Activated B cell treated with CpG ODN at 0.5 μM for 24 hours (primary cell): ENCODE results near the gene RCE1. TPM values are rescaled to one million over a fixed set of nuclear protein-coding genes. Genes with fewer than 3 reads are reported as not detected.
"Not testable (repeated sequence)": the region's sequence is repeated elsewhere in the genome, so short reads cannot be mapped to it uniquely, and the experiment has no call there.

Experiments
- ATAC-seq: fragments of 200-7000 bp; cut with Tn5 transposase; one replicate; pipeline ENCODE4 v1.10.0; 2021; ENCODE audit warnings: low read depth, mild to moderate bottlenecking, moderate library complexity
- CTCF ChIA-PET: fragments of 350-600 bp; sonication (Branson Sonifier 250); formaldehyde crosslinking; loops from one replicate; lab custom pipeline; 2021; ENCODE audit warnings: antibody characterized with exemption; lab: Charles Lee
- POLR2A ChIA-PET: fragments of 350-600 bp; sonication (Branson Sonifier 250); formaldehyde crosslinking; loops from one replicate; lab custom pipeline; 2021; ENCODE audit warnings: antibody characterized with exemption; lab: Charles Lee
- DNase-seq: peaks from one replicate; pipeline ENCODE4 v3.0.0; 2022
- H3K27ac Mint-ChIP-seq: one replicate; pipeline ENCODE4 v1.8.0; 2020; ENCODE audit warnings: mixed read lengths
- H3K27me3 Mint-ChIP-seq: one replicate; pipeline ENCODE4 v1.8.0; 2021; ENCODE audit warnings: mixed read lengths
- H3K36me3 Mint-ChIP-seq: one replicate; pipeline ENCODE4 v1.8.0; 2021; ENCODE audit warnings: low read depth, mixed read lengths
- H3K4me1 Mint-ChIP-seq: one replicate; pipeline ENCODE4 v1.8.0; 2021; ENCODE audit warnings: mixed read lengths
- H3K4me3 Mint-ChIP-seq: one replicate; pipeline ENCODE4 v1.8.0; 2020; ENCODE audit warnings: mild to moderate bottlenecking, mixed read lengths
- H3K9me3 Mint-ChIP-seq: one replicate; pipeline ENCODE4 v1.8.0; 2020; ENCODE audit warnings: mixed read lengths
- CTCF ChIP-seq: fragments of 200-600 bp; IDR thresholded peaks from one replicate; pipeline ENCODE4 v1.8.0; 2022; ENCODE audit warnings: antibody characterized with exemption, mild to moderate bottlenecking
- intact Hi-C: fragments of 100-400 bp; cut with micrococcal nuclease; formaldehyde crosslinking; loops from one replicate; pipeline ENCODE4 v1.15.1; 2024
- total RNA-seq: library from RNA; stranded (reverse); gene quantifications from 2 replicates; pipeline ENCODE4 v1.2.3, GENCODE V29; 2022

The RCE1 gene
- total RNA-seq, 1 donor from 2014 or later, result 21.4 TPM

- intact Hi-C loops, result no loop called here
- POLR2A ChIA-PET, result no interaction called here
- DNase-seq (no peak), ATAC-seq (no peak)
- Mint-ChIP-seq H3K27me3 (no peaks in the 10 kb centered on the region), H3K36me3 (peaks cover 26% of the 10 kb centered on the region), H3K27ac (no peak overlapping the region), H3K9me3 (no peaks in the 10 kb centered on the region), H3K4me1 (peaks cover 3% of the 10 kb centered on the region), H3K4me3 (no peak overlapping the region)
- CTCF ChIA-PET, result no interaction called here
- no peak for TF ChIP-seq CTCF
Measured at GRCh38 chr11:66820381-66820780, 22.9 kb upstream of the RCE1 start.

- H3K9me3 Mint-ChIP-seq, result no peaks in the 10 kb centered on the region
- no peak for TF ChIP-seq CTCF
- H3K4me1 Mint-ChIP-seq, result no peaks in the 10 kb centered on the region
- H3K27ac Mint-ChIP-seq, result no peak overlapping the region
- DNase-seq, result no peak
- intact Hi-C loops, result no loop called here
- ChIA-PET POLR2A (interaction anchor here (0.6 kb wide), 1 partner anchor 10 kb away, joined by 3 read pairs; no protein-coding TSS in a partner anchor), CTCF (no interaction called here)
- peaks cover 21% of the 10 kb centered on the region for H3K36me3 Mint-ChIP-seq
- no peaks in the 10 kb centered on the region for H3K27me3 Mint-ChIP-seq
- no peak for ATAC-seq
- no peak overlapping the region for H3K4me3 Mint-ChIP-seq
Measured at GRCh38 chr11:66820901-66821300, 22.3 kb upstream of the RCE1 start.

GRCh38 chr11:66823700-66824099 is 19.5 kb upstream of the RCE1 start:
- TF ChIP-seq CTCF, result no peak
- Mint-ChIP-seq H3K4me3 (no peak overlapping the region), H3K4me1 (no peaks in the 10 kb centered on the region), H3K36me3 (peaks cover 21% of the 10 kb centered on the region), H3K9me3 (no peaks in the 10 kb centered on the region), H3K27ac (no peak overlapping the region), H3K27me3 (no peaks in the 10 kb centered on the region)
- CTCF ChIA-PET, result no interaction called here
- DNase-seq (no peak), ATAC-seq (no peak)
- POLR2A ChIA-PET, result no interaction called here
- intact Hi-C loops, result no loop called here

- H3K9me3 Mint-ChIP-seq, ATAC-seq, intact Hi-C loops, H3K4me1 Mint-ChIP-seq, POLR2A ChIA-PET, DNase-seq, H3K27ac Mint-ChIP-seq, H3K4me3 Mint-ChIP-seq, CTCF ChIA-PET, H3K27me3 Mint-ChIP-seq: not testable (repeated sequence)
- H3K36me3 Mint-ChIP-seq, result peaks cover 21% of the 10 kb centered on the region
Measured at GRCh38 chr11:66824573-66824972, 18.7 kb upstream of the RCE1 start.

- H3K4me3 Mint-ChIP-seq, result no peak overlapping the region
- peak overlapping the region; percentile 78 for H3K27ac Mint-ChIP-seq
- no peaks in the 10 kb centered on the region for H3K27me3 Mint-ChIP-seq
- H3K36me3 Mint-ChIP-seq, result peaks cover 30% of the 10 kb centered on the region
- DNase-seq (no peak), ATAC-seq (no peak)
- TF ChIP-seq CTCF, result no peak
- POLR2A ChIA-PET, result interaction anchor here (1.0 to 1.6 kb wide), 4 partner anchors 9 to 156 kb away, joined by 4 to 11 read pairs (median 4); partner anchors contain the start of gene RCE1
- intact Hi-C loops, result loop anchor here (1.0 to 2.0 kb wide), 5 partner anchors 48 to 426 kb away; no protein-coding TSS in a partner anchor
- peaks cover 19% of the 10 kb centered on the region for H3K4me1 Mint-ChIP-seq
- CTCF ChIA-PET, result interaction anchor here (0.6 to 3.6 kb wide), 10 partner anchors 8 to 256 kb away, joined by 3 to 61 read pairs (median 3); no protein-coding TSS in a partner anchor
- no peaks in the 10 kb centered on the region for H3K9me3 Mint-ChIP-seq
Measured at GRCh38 chr11:66834539-66834845, 8.7 kb upstream of the RCE1 start.
